SW480 (cell line): Measurements from ENCODE around the gene NPAS3.

Experiments
- DNase-seq: peaks from one replicate; pipeline ENCODE4 v3.0.0-alpha.2; 2016; ENCODE audit warnings: low spot score

NPAS3 gene

GRCh38 chr14:33793398-33794110 lies 854.9 kb downstream of the NPAS3 start:
- DNase-seq, result no peak

- no peak for DNase-seq
These were observed 856.2 kb downstream of the NPAS3 start for GRCh38 chr14:33794791-33795305.

- no peak for DNase-seq
These were observed 857.7 kb downstream of the NPAS3 start for GRCh38 chr14:33796356-33796755.

- DNase-seq, result no peak
These were observed 861.3 kb downstream of the NPAS3 start for GRCh38 chr14:33799705-33800570.

GRCh38 chr14:33800735-33801163 lies 862.1 kb downstream of the NPAS3 start:
- no peak for DNase-seq

GRCh38 chr14:33802737-33803136 lies 864.1 kb downstream of the NPAS3 start:
- no peak for DNase-seq

GRCh38 chr14:33805593-33805992 lies 866.9 kb downstream of the NPAS3 start:
- no peak for DNase-seq

GRCh38 chr14:33806905-33807304 lies 868.2 kb downstream of the NPAS3 start:
- DNase-seq, result no peak

GRCh38 chr14:33808187-33808586 lies 869.5 kb downstream of the NPAS3 start:
- no peak for DNase-seq

GRCh38 chr14:33809396-33809981 lies 870.8 kb downstream of the NPAS3 start:
- DNase-seq, result no peak

- no peak for DNase-seq
These were observed 871.6 kb downstream of the NPAS3 start for GRCh38 chr14:33810308-33810707.

- no peak for DNase-seq
These were observed 873.0 kb downstream of the NPAS3 start for GRCh38 chr14:33811721-33812120.

- no peak for DNase-seq
These were observed 873.5 kb downstream of the NPAS3 start for GRCh38 chr14:33812181-33812580.

GRCh38 chr14:33812601-33813000 lies 873.9 kb downstream of the NPAS3 start:
- no peak for DNase-seq

GRCh38 chr14:33814010-33814409 lies 875.3 kb downstream of the NPAS3 start:
- no peak for DNase-seq

- no peak for DNase-seq
These were observed 895.2 kb downstream of the NPAS3 start for GRCh38 chr14:33833706-33834465.

GRCh38 chr14:33834466-33835260 lies 896.0 kb downstream of the NPAS3 start:
- DNase-seq, result no peak

GRCh38 chr14:33835261-33835655 lies 896.6 kb downstream of the NPAS3 start:
- DNase-seq, result no peak

GRCh38 chr14:33835677-33836076 lies 897.0 kb downstream of the NPAS3 start:
- DNase-seq, result no peak

- DNase-seq, result no peak
These were observed 897.7 kb downstream of the NPAS3 start for GRCh38 chr14:33836203-33836899.
